H1 (cell line): Measurements from ENCODE around the gene HMCN1. TPM values are rescaled to one million over a fixed set of nuclear protein-coding genes. Genes with fewer than 3 reads are reported as not detected.

Experiments used
- CTCF ChIA-PET: fragments of 300-600 bp; sonication (Branson Sonifier 250); formaldehyde crosslinking; loops from one replicate; lab custom pipeline; 2021; ENCODE audit not compliant: partially characterized antibody; lab: Charles Lee
- POLR2A ChIA-PET: fragments of 300-600 bp; sonication (Branson Sonifier 250); formaldehyde crosslinking; loops from one replicate; lab custom pipeline; 2021; ENCODE audit warnings: inconsistent platforms; ENCODE audit not compliant: partially characterized antibody; lab: Charles Lee
- DNase-seq, 2 experiments: peaks; one replicate each; pipeline versions ENCODE4 v3.0.0 to v3.0.0-alpha.2; 2010 to 2022; ENCODE audit warnings: low spot score in 2 of 2, low read depth in 1 of 2, mixed read lengths in 1 of 2
- FAIRE-seq: peaks from 2 replicates; lab custom pipeline; 2011; peaks lifted over from hg19 to GRCh38; lab: Jason Lieb, UNC
- H2AFZ ChIP-seq: 2 replicates; pipeline ENCODE4 v1.8.1; 2012; ENCODE audit warnings: low read length, inconsistent platforms
- H2AK5ac ChIP-seq: 2 replicates; pipeline ENCODE4 v1.6.1; 2013; ENCODE audit warnings: low read depth, low read length
- H2BK120ac ChIP-seq: replicated peaks from 2 replicates; pipeline ENCODE3; 2013; ENCODE audit warnings: low read depth, low read length, inconsistent platforms
- H2BK12ac ChIP-seq: 2 replicates; pipeline ENCODE4 v1.6.1; 2013; ENCODE audit warnings: low read depth, low read length
- H2BK15ac ChIP-seq: 2 replicates; pipeline ENCODE4 v1.6.1; 2013; ENCODE audit warnings: low read length
- H2BK20ac ChIP-seq: 2 replicates; pipeline ENCODE4 v1.6.1; 2013; ENCODE audit warnings: low read length
- H2BK5ac ChIP-seq: 2 replicates; pipeline ENCODE4 v1.6.1; 2013; ENCODE audit warnings: low read depth, low read length
- H3K14ac ChIP-seq: 2 replicates; pipeline ENCODE4 v1.6.1; 2013; ENCODE audit warnings: inconsistent platforms; ENCODE audit not compliant: insufficient read length
- H3K18ac ChIP-seq: 2 replicates; pipeline ENCODE4 v1.6.1; 2013; ENCODE audit warnings: low read length; ENCODE audit errors: extremely low read depth
- H3K23ac ChIP-seq: 2 replicates; pipeline ENCODE4 v1.6.1; 2013; ENCODE audit warnings: inconsistent platforms; ENCODE audit not compliant: insufficient read length
- H3K23me2 ChIP-seq: 2 replicates; pipeline ENCODE4 v1.6.1; 2013; ENCODE audit warnings: low read depth, low read length
- H3K27ac ChIP-seq: 2 replicates; pipeline ENCODE4 v1.6.1; 2011; ENCODE audit warnings: low read depth, low read length, inconsistent platforms
- H3K27me3 ChIP-seq, 4 experiments: replicated peaks in 1 of 4; 1 replicate in 1 of 4; 2 replicates in 3 of 4; pipeline versions ENCODE4 v1.6.1 to v1.8.1; 2011 to 2013; ENCODE audit warnings: low read length in 3 of 4, mild to moderate bottlenecking in 3 of 4, inconsistent platforms in 2 of 4, mixed read lengths in 2 of 4, moderate library complexity in 1 of 4; ENCODE audit not compliant: control insufficient read depth in 3 of 4, insufficient read depth in 3 of 4; ENCODE audit errors: extremely low read depth in 1 of 4
- H3K36me3 ChIP-seq, 4 experiments: 2 replicates each; pipeline versions ENCODE4 v1.6.1 to v1.8.1; 2011 to 2013; ENCODE audit warnings: mild to moderate bottlenecking in 4 of 4, low read length in 3 of 4, moderate library complexity in 2 of 4, control low read depth in 1 of 4, inconsistent platforms in 1 of 4; ENCODE audit not compliant: insufficient read depth in 4 of 4, control insufficient read depth in 2 of 4
- H3K4ac ChIP-seq: replicated peaks from 2 replicates; pipeline ENCODE3; 2013; ENCODE audit warnings: low read length, low read depth, mixed read lengths, inconsistent platforms; ENCODE audit not compliant: insufficient read length
- H3K4me1 ChIP-seq, 4 experiments: replicated peaks in 1 of 4; 1 replicate in 1 of 4; 2 replicates in 3 of 4; pipeline versions ENCODE4 v1.6.1 to v1.8.1; 2011 to 2013; ENCODE audit warnings: low read length in 3 of 4, inconsistent platforms in 2 of 4, mixed read lengths in 1 of 4; ENCODE audit not compliant: insufficient read depth in 4 of 4, control insufficient read depth in 3 of 4
- H3K4me2 ChIP-seq, 2 experiments: 2 replicates each; pipeline versions ENCODE4 v1.6.1 to v1.8.1; 2011 to 2013; ENCODE audit warnings: low read depth in 2 of 2, low read length in 2 of 2, control low read depth in 1 of 2, inconsistent platforms in 1 of 2, mild to moderate bottlenecking in 1 of 2; ENCODE audit not compliant: insufficient read depth in 1 of 2
- H3K4me3 ChIP-seq, 4 experiments: fragments of 200-600, 300-600 bp in 1 of 4; sonication (generic), shearing (Covaris generic), sonication (Bioruptor Twin) in 1 of 4; 2 replicates each; pipeline versions ENCODE4 v1.5.1 to v1.8.1; 2011 to 2016; ENCODE audit warnings: low read length in 4 of 4, low read depth in 3 of 4, control low read depth in 2 of 4, inconsistent platforms in 2 of 4, mild to moderate bottlenecking in 2 of 4, mixed read lengths in 1 of 4, moderate library complexity in 1 of 4; ENCODE audit not compliant: insufficient read depth in 2 of 4; ENCODE audit errors: extremely low read depth in 1 of 4
- H3K56ac ChIP-seq: replicated peaks from 2 replicates; pipeline ENCODE3; 2013; ENCODE audit warnings: low read depth, mild to moderate bottlenecking, mixed read lengths, low read length, inconsistent platforms; ENCODE audit not compliant: insufficient read length
- H3K79me1 ChIP-seq: 2 replicates; pipeline ENCODE4 v1.6.1; 2013; ENCODE audit warnings: low read depth, low read length, control low read depth
- H3K79me2 ChIP-seq, 2 experiments: 2 replicates each; pipeline versions ENCODE4 v1.6.1 to v1.8.1; 2012 to 2013; ENCODE audit warnings: low read length in 2 of 2, mild to moderate bottlenecking in 2 of 2, inconsistent platforms in 1 of 2; ENCODE audit not compliant: insufficient read depth in 2 of 2, control insufficient read depth in 1 of 2
- H3K9ac ChIP-seq, 4 experiments: replicated peaks in 1 of 4; 1 replicate in 1 of 4; 2 replicates in 3 of 4; pipeline versions ENCODE4 v1.6.1 to v1.8.1; 2011 to 2013; ENCODE audit warnings: low read depth in 3 of 4, low read length in 3 of 4, control low read depth in 2 of 4, mild to moderate bottlenecking in 2 of 4, moderate library complexity in 2 of 4, inconsistent platforms in 1 of 4; ENCODE audit errors: extremely low read depth in 1 of 4
- H3K9me3 ChIP-seq, 2 experiments: 2 replicates each; pipeline versions ENCODE4 v1.6.1 to v1.8.1; 2012 to 2013; ENCODE audit warnings: mild to moderate bottlenecking in 2 of 2, moderate library complexity in 2 of 2, control low read depth in 1 of 2, inconsistent platforms in 1 of 2, low read depth in 1 of 2, low read length in 1 of 2, mixed read lengths in 1 of 2; ENCODE audit not compliant: insufficient read depth in 2 of 2
- H4K20me1 ChIP-seq, 2 experiments: replicated peaks in 1 of 2; 2 replicates each; pipeline versions ENCODE3 to v1.8.1; 2011 to 2013; ENCODE audit warnings: inconsistent platforms in 2 of 2, low read length in 2 of 2, mild to moderate bottlenecking in 1 of 2; ENCODE audit not compliant: insufficient read depth in 2 of 2, control insufficient read depth in 1 of 2
- H4K5ac ChIP-seq: 2 replicates; pipeline ENCODE4 v1.6.1; 2013; ENCODE audit warnings: low read length, low read depth, mixed read lengths, inconsistent platforms; ENCODE audit not compliant: insufficient read length
- H4K8ac ChIP-seq: 2 replicates; pipeline ENCODE4 v1.8.0; 2013; ENCODE audit warnings: mild to moderate bottlenecking, moderate library complexity, low read length, inconsistent platforms; ENCODE audit not compliant: insufficient read depth; ENCODE audit errors: extremely low read depth
- H4K91ac ChIP-seq: replicated peaks from 2 replicates; pipeline ENCODE3; 2013; ENCODE audit warnings: low read length, mixed read lengths, inconsistent platforms; ENCODE audit not compliant: insufficient read length
- CBX5 ChIP-seq: fragments of 300-800, 300-1000 bp; sonication (generic); IDR thresholded peaks from 2 replicates; pipeline ENCODE4 v1.7.1; 2016; ENCODE audit warnings: antibody characterized with exemption, low read length, low read depth
- CEBPB ChIP-seq: IDR thresholded peaks from 2 replicates; pipeline ENCODE4 v1.6.1; 2012; ENCODE audit warnings: low read depth, low read length
- GTF2F1 ChIP-seq: IDR thresholded peaks from 2 replicates; pipeline ENCODE4 v1.6.1; 2012; ENCODE audit warnings: low read depth, low read length, improper control_type of control experiment, borderline replicate concordance
- NANOG ChIP-seq: IDR thresholded peaks from 2 replicates; pipeline ENCODE4 v1.6.1; 2011; ENCODE audit warnings: low read length, low read depth, mild to moderate bottlenecking, inconsistent platforms; ENCODE audit not compliant: insufficient read depth, poor library complexity, severe bottlenecking
- POU5F1 ChIP-seq: IDR thresholded peaks from 2 replicates; pipeline ENCODE4 v1.6.1; 2011; ENCODE audit warnings: low read depth, mild to moderate bottlenecking, low read length, moderate library complexity
- TCF12 ChIP-seq: IDR thresholded peaks from 2 replicates; pipeline ENCODE4 v1.6.1; 2011; ENCODE audit warnings: low read depth, mild to moderate bottlenecking, low read length
- WGBS, 2 experiments: shearing (Covaris generic) in 1 of 2; methylation state at CpG; one replicate each; pipeline versions ENCODE4 v1.1.6 to v1.1.7; 2013 to 2015; ENCODE audit warnings: low lambda C conversion rate in 2 of 2, mixed read lengths in 2 of 2, inconsistent platforms in 1 of 2, low coverage in 1 of 2, missing lambda C conversion rate in 1 of 2; ENCODE audit not compliant: insufficient replicate concordance in 2 of 2, insufficient coverage in 1 of 2, insufficient read length in 1 of 2; ENCODE audit errors: extremely low coverage in 1 of 2, missing lambda C conversion rate in 1 of 2; 5-methylcytosine and 5-hydroxymethylcytosine counted together
- polyA plus RNA-seq, 7 experiments: library from polyadenylated mRNA; depleted of rRNA in 3 of 7; stranded (reverse) in 5 of 7; unstranded in 2 of 7; fragments of >200 nt in 5 of 7; fragments of 200-250 nt in 2 of 7; gene quantifications; 1 replicate in 5 of 7; 2 replicates in 1 of 7; 4 replicates in 1 of 7; pipeline versions ENCODE4 v1.2.1 to v1.2.3, GENCODE V29; 2011 to 2013; ENCODE audit warnings: missing spikeins in 2 of 7, mixed read lengths in 2 of 7
- total RNA-seq: library from RNA; stranded (reverse); fragmentation: NEBNext Ultra II Directional; extraction: Animal tissue kit (Norgen Biotek cat#: 25700); gene quantifications from 2 replicates; pipeline ENCODE4 v1.2.1, GENCODE V29; 2021

HMCN1 gene
- total and polyA plus RNA-seq, 2 of the 8 experiments (the other 6 are each of a cell fraction or from before 2014, with no cell fraction given), result 13.8 to 14.6 TPM

DNA sequence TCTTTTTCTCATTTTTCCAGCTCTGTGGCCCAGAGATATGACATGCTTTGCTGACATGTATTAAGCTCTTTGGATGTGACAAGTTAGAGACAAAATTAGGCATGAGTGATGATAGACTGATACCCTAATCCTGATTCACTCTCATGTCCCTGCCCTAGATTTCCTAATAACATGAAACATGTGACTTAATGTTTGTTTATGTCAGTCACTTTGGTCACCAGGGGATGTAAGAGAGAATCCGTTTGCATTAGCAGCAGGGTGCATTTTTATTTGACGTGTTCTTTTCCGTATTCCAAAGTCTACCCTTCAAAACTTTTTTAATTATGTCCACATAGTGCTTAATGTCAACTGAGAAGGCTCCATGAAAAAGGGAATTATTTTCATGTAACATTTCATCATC, 192.4 kb downstream of the HMCN1 start:
- H3K9ac ChIP-seq, result no peak overlapping the region
- CTCF ChIA-PET, result interaction anchor here (1.1 to 1.3 kb wide), 2 partner anchors 10 to 193 kb away, joined by 3 read pairs; partner anchors contain the start of gene HMCN1
- no peak overlapping the region for H3K14ac ChIP-seq
- H2AK5ac ChIP-seq, result no peak overlapping the region
- no peak overlapping the region for H2BK5ac ChIP-seq
- no peak overlapping the region for H4K8ac ChIP-seq
- no peaks in the 10 kb centered on the region for H3K79me2 ChIP-seq
- no peaks in the 10 kb centered on the region for H3K9me3 ChIP-seq
- no peak overlapping the region for H3K27ac ChIP-seq
- H3K23me2 ChIP-seq, result no peaks in the 10 kb centered on the region
- H3K18ac ChIP-seq, result no peak overlapping the region
- DNase-seq (no peak), FAIRE-seq (no peak)
- no peak overlapping the region for H3K4ac ChIP-seq
- H3K27me3 ChIP-seq, result no peaks in the 10 kb centered on the region
- H2BK15ac ChIP-seq, result no peak overlapping the region
- peaks cover 0 to 6% (median 0%) of the 10 kb centered on the region in 4 experiments; a peak in 2 of 7 replicates for H3K4me1 ChIP-seq
- no peak overlapping the region for H3K4me3 ChIP-seq
- H2AFZ ChIP-seq, result no peak overlapping the region
- H3K56ac ChIP-seq, result no peak overlapping the region
- H3K36me3 ChIP-seq, result no peaks in the 10 kb centered on the region
- H4K91ac ChIP-seq, result no peak overlapping the region
- H2BK20ac ChIP-seq, result no peak overlapping the region
- no peak overlapping the region for H3K4me2 ChIP-seq
- H2BK120ac ChIP-seq, result no peak overlapping the region
- H3K79me1 ChIP-seq, result no peaks in the 10 kb centered on the region
- no peaks in the 10 kb centered on the region for H4K20me1 ChIP-seq
- WGBS, 2 experiments, result 71% methylated on average over 3 of the region's 3 CpGs; no CpG with 5 or more reads in 1 of the 2 experiments
- no peak overlapping the region for H3K23ac ChIP-seq
- H2BK12ac ChIP-seq, result no peak overlapping the region
- POLR2A ChIA-PET, result no interaction called here
- TF ChIP-seq NANOG (no peak), CBX5 (no peak), GTF2F1 (no peak), CEBPB (no peak), TCF12 (no peak), POU5F1 (no peak)
- H4K5ac ChIP-seq, result no peak overlapping the region
